ENCODE measurements around the gene DET1.

Gene DET1

GRCh38 chr15:88512078-88512477 is 34.4 kb downstream of the DET1 start:
- no peaks in the 10 kb centered on the region for H3K9me3 ChIP-seq (ENCODE audit: control extremely low read depth in 1 of 5, control insufficient read depth in 4 of 5, insufficient read depth in 2 of 5, low read depth in 1 of 5, low read length in 4 of 5)
- POLR2A ChIA-PET, result no interaction called here
- 93% methylated on average over 3 of the region's 3 CpGs for WGBS (ENCODE audit: insufficient coverage)
- H3K27me3 ChIP-seq (replicated peaks in 2 of 5; ENCODE audit: control insufficient read depth in 4 of 5, insufficient read depth in 5 of 5, low read length in 4 of 5), result no peaks in the 10 kb centered on the region
- H3K4me3 ChIP-seq (ENCODE audit: control insufficient read depth in 1 of 7, extremely low read depth in 1 of 7, insufficient read depth in 4 of 7, low read depth in 2 of 7, low read length in 6 of 7), result no peak overlapping the region
- H3K27ac ChIP-seq (ENCODE audit: insufficient read depth in 1 of 2, low read depth in 1 of 2, low read length in 2 of 2, poor library complexity in 1 of 2, severe bottlenecking in 2 of 2), result no peak overlapping the region
- CTCF ChIA-PET, result no interaction called here
- no peak for DNase-seq
- peaks cover 12 to 34% (median 17%) of the 10 kb centered on the region in 4 experiments for H3K36me3 ChIP-seq (ENCODE audit: control insufficient read depth in 4 of 4, insufficient read depth in 4 of 4, low read length in 3 of 4)
- no peaks in the 10 kb centered on the region for H3K4me1 ChIP-seq (ENCODE audit: control extremely low read depth in 1 of 4, control insufficient read depth in 4 of 4, insufficient read depth in 4 of 4, low read length in 3 of 4)

DNA sequence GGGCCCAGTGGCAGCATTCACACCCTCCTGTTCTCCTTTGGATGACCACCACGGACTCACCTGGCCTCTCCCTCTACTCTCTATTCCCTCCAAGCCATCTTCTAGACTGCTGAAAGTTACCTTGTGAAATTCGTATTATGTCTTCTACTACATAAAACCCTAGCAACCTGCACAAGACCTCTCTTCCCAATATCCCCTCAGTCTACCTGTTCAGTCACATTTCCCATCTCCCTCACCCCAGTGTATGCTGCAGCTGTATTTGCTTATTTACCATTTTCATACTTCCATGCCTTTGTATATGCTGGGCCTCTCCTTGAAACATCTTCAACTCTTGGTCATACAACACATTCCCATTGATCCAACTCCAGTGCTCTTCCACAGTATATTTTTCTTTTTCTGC is 35.3 kb downstream of the DET1 start:
- DNase-seq, result no peak
- no peaks in the 10 kb centered on the region for H3K9me3 ChIP-seq (ENCODE audit: control extremely low read depth in 1 of 5, control insufficient read depth in 4 of 5, insufficient read depth in 2 of 5, low read depth in 1 of 5, low read length in 4 of 5)
- CTCF ChIA-PET, result no interaction called here
- H3K27me3 ChIP-seq (replicated peaks in 2 of 5; ENCODE audit: control insufficient read depth in 4 of 5, insufficient read depth in 5 of 5, low read length in 4 of 5), result no peaks in the 10 kb centered on the region
- no peak overlapping the region for H3K27ac ChIP-seq (ENCODE audit: insufficient read depth in 1 of 2, low read depth in 1 of 2, low read length in 2 of 2, poor library complexity in 1 of 2, severe bottlenecking in 2 of 2)
- POLR2A ChIA-PET, result no interaction called here
- peaks cover 8 to 31% (median 17%) of the 10 kb centered on the region in 4 experiments for H3K36me3 ChIP-seq (ENCODE audit: control insufficient read depth in 4 of 4, insufficient read depth in 4 of 4, low read length in 3 of 4)
- H3K4me1 ChIP-seq (ENCODE audit: control extremely low read depth in 1 of 4, control insufficient read depth in 4 of 4, insufficient read depth in 4 of 4, low read length in 3 of 4), result no peaks in the 10 kb centered on the region
- no peak overlapping the region for H3K4me3 ChIP-seq (ENCODE audit: control insufficient read depth in 1 of 7, extremely low read depth in 1 of 7, insufficient read depth in 4 of 7, low read depth in 2 of 7, low read length in 6 of 7)
- WGBS (ENCODE audit: insufficient coverage), result 100% methylated on average over 2 of the region's 2 CpGs

DNA sequence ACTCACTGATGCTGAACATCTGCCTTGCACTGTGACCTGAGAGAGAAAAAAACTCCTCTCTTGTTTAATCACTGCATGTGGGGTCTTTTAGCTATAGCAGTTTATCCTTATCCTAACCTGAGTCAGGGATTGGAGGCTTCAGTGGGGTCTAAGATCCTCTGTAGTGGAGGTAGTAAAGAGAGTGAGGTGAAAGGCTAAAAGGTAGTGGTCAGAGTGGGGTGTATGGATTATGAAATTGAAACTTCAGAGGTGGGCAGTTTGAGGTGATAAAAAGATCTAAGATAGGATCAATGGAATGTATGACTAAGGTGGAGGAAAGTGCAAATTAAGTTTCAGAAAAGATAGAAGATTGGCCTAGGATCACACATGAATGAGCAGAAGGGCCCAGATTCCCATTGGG is 36.5 kb downstream of the DET1 start:
- Histone ChIP-seq H3K36me3 (ENCODE audit: control insufficient read depth in 4 of 4, insufficient read depth in 4 of 4, low read length in 3 of 4) (peaks cover 8 to 31% (median 17%) of the 10 kb centered on the region in 4 experiments), H3K27ac (ENCODE audit: insufficient read depth in 1 of 2, low read depth in 1 of 2, low read length in 2 of 2, poor library complexity in 1 of 2, severe bottlenecking in 2 of 2) (no peak overlapping the region), H3K4me1 (ENCODE audit: control extremely low read depth in 1 of 4, control insufficient read depth in 4 of 4, insufficient read depth in 4 of 4, low read length in 3 of 4) (no peaks in the 10 kb centered on the region), H3K4me3 (ENCODE audit: control insufficient read depth in 1 of 7, extremely low read depth in 1 of 7, insufficient read depth in 4 of 7, low read depth in 2 of 7, low read length in 6 of 7) (no peak overlapping the region), H3K9me3 (ENCODE audit: control extremely low read depth in 1 of 5, control insufficient read depth in 4 of 5, insufficient read depth in 2 of 5, low read depth in 1 of 5, low read length in 4 of 5) (no peaks in the 10 kb centered on the region), H3K27me3 (replicated peaks in 2 of 5; ENCODE audit: control insufficient read depth in 4 of 5, insufficient read depth in 5 of 5, low read length in 4 of 5) (no peaks in the 10 kb centered on the region)
- CTCF ChIA-PET, result no interaction called here
- POLR2A ChIA-PET, result no interaction called here
- DNase-seq, result no peak

GRCh38 chr15:88509321-88509720 is 37.2 kb downstream of the DET1 start:
- POLR2A ChIA-PET, result no interaction called here
- Histone ChIP-seq H3K27me3 (replicated peaks in 2 of 5; ENCODE audit: control insufficient read depth in 4 of 5, insufficient read depth in 5 of 5, low read length in 4 of 5) (no peaks in the 10 kb centered on the region), H3K27ac (ENCODE audit: insufficient read depth in 1 of 2, low read depth in 1 of 2, low read length in 2 of 2, poor library complexity in 1 of 2, severe bottlenecking in 2 of 2) (no peak overlapping the region), H3K4me1 (ENCODE audit: control extremely low read depth in 1 of 4, control insufficient read depth in 4 of 4, insufficient read depth in 4 of 4, low read length in 3 of 4) (no peaks in the 10 kb centered on the region), H3K4me3 (ENCODE audit: control insufficient read depth in 1 of 7, extremely low read depth in 1 of 7, insufficient read depth in 4 of 7, low read depth in 2 of 7, low read length in 6 of 7) (no peak overlapping the region), H3K9me3 (ENCODE audit: control extremely low read depth in 1 of 5, control insufficient read depth in 4 of 5, insufficient read depth in 2 of 5, low read depth in 1 of 5, low read length in 4 of 5) (no peaks in the 10 kb centered on the region), H3K36me3 (ENCODE audit: control insufficient read depth in 4 of 4, insufficient read depth in 4 of 4, low read length in 3 of 4) (peaks cover 8 to 31% (median 18%) of the 10 kb centered on the region in 4 experiments)
- CTCF ChIA-PET, result no interaction called here
- no peak for DNase-seq
- WGBS (ENCODE audit: insufficient coverage), result 100% methylated on average over 4 of the region's 4 CpGs

- H3K4me3 ChIP-seq (ENCODE audit: control insufficient read depth in 1 of 7, extremely low read depth in 1 of 7, insufficient read depth in 4 of 7, low read depth in 2 of 7, low read length in 6 of 7), result no peak overlapping the region
- peaks cover under 1 to 26% (median 15%) of the 10 kb centered on the region in 4 experiments for H3K36me3 ChIP-seq (ENCODE audit: control insufficient read depth in 4 of 4, insufficient read depth in 4 of 4, low read length in 3 of 4)
- CTCF ChIA-PET, result no interaction called here
- POLR2A ChIA-PET, result no interaction called here
- no peak for DNase-seq
- no peak overlapping the region for H3K27ac ChIP-seq (ENCODE audit: insufficient read depth in 1 of 2, low read depth in 1 of 2, low read length in 2 of 2, poor library complexity in 1 of 2, severe bottlenecking in 2 of 2)
- H3K27me3 ChIP-seq (replicated peaks in 2 of 5; ENCODE audit: control insufficient read depth in 4 of 5, insufficient read depth in 5 of 5, low read length in 4 of 5), result no peaks in the 10 kb centered on the region
- no peaks in the 10 kb centered on the region for H3K4me1 ChIP-seq (ENCODE audit: control extremely low read depth in 1 of 4, control insufficient read depth in 4 of 4, insufficient read depth in 4 of 4, low read length in 3 of 4)
- no peaks in the 10 kb centered on the region for H3K9me3 ChIP-seq (ENCODE audit: control extremely low read depth in 1 of 5, control insufficient read depth in 4 of 5, insufficient read depth in 2 of 5, low read depth in 1 of 5, low read length in 4 of 5)
Measured at GRCh38 chr15:88506628-88507027, 39.9 kb downstream of the DET1 start.

DNA sequence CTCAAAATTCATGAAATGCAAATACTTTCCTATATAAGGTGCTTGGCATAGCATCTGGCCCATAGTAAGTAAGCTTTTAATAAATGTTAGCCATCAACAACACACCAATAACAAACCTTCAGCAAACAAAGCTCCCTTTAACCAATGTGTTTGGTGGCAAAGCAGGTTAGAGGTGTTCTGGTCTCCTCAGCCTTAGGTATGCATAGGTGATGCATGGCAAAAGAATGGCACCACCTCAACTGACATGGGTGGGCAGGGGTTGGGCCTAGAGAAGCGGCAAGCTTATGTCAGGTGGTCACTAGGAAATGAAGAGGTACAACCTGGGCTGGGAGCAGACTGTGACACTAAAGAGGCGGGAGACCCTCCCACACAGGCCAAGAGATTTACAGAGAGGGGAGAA is 40.8 kb downstream of the DET1 start:
- no peaks in the 10 kb centered on the region for H3K27me3 ChIP-seq (replicated peaks in 2 of 5; ENCODE audit: control insufficient read depth in 4 of 5, insufficient read depth in 5 of 5, low read length in 4 of 5)
- DNase-seq, result no peak
- H3K27ac ChIP-seq (ENCODE audit: insufficient read depth in 1 of 2, low read depth in 1 of 2, low read length in 2 of 2, poor library complexity in 1 of 2, severe bottlenecking in 2 of 2), result no peak overlapping the region
- no peaks in the 10 kb centered on the region for H3K4me1 ChIP-seq (ENCODE audit: control extremely low read depth in 1 of 4, control insufficient read depth in 4 of 4, insufficient read depth in 4 of 4, low read length in 3 of 4)
- H3K36me3 ChIP-seq (ENCODE audit: control insufficient read depth in 4 of 4, insufficient read depth in 4 of 4, low read length in 3 of 4), result peaks cover 0 to 21% (median 11%) of the 10 kb centered on the region in 4 experiments
- 100% methylated on average over 2 of the region's 2 CpGs for WGBS (ENCODE audit: insufficient coverage)
- H3K9me3 ChIP-seq (ENCODE audit: control extremely low read depth in 1 of 5, control insufficient read depth in 4 of 5, insufficient read depth in 2 of 5, low read depth in 1 of 5, low read length in 4 of 5), result no peaks in the 10 kb centered on the region
- ChIA-PET CTCF (no interaction called here), POLR2A (no interaction called here)
- no peak overlapping the region for H3K4me3 ChIP-seq (ENCODE audit: control insufficient read depth in 1 of 7, extremely low read depth in 1 of 7, insufficient read depth in 4 of 7, low read depth in 2 of 7, low read length in 6 of 7)

DNA sequence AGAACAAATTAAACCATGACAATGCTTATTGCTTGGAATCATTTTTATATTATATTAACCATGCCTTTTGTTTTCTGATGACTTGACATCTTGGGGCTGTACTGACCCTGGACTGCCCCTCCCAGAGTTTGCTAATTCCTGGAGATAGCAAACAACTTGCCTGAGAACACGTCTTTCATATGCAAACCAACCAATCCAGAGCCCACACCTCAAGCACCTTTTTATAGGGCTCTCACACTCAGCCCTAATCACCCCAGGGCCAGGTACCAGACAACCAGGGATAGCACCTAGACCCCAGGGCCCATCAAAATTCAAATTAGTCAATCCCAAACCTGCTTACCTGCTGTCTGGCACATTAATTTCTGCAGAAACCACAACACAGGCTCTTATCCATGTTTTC is 42.0 kb downstream of the DET1 start:
- WGBS (ENCODE audit: insufficient coverage), result no CpG with 5 or more reads among the region's 1 CpG
- no peaks in the 10 kb centered on the region for H3K9me3 ChIP-seq (ENCODE audit: control extremely low read depth in 1 of 5, control insufficient read depth in 4 of 5, insufficient read depth in 2 of 5, low read depth in 1 of 5, low read length in 4 of 5)
- no peaks in the 10 kb centered on the region for H3K27me3 ChIP-seq (replicated peaks in 2 of 5; ENCODE audit: control insufficient read depth in 4 of 5, insufficient read depth in 5 of 5, low read length in 4 of 5)
- no peak for DNase-seq
- ChIA-PET POLR2A (no interaction called here), CTCF (no interaction called here)
- H3K4me3 ChIP-seq (ENCODE audit: control insufficient read depth in 1 of 7, extremely low read depth in 1 of 7, insufficient read depth in 4 of 7, low read depth in 2 of 7, low read length in 6 of 7), result no peak overlapping the region
- no peak overlapping the region for H3K27ac ChIP-seq (ENCODE audit: insufficient read depth in 1 of 2, low read depth in 1 of 2, low read length in 2 of 2, poor library complexity in 1 of 2, severe bottlenecking in 2 of 2)
- peaks cover 0 to 13% (median 4%) of the 10 kb centered on the region in 4 experiments for H3K36me3 ChIP-seq (ENCODE audit: control insufficient read depth in 4 of 4, insufficient read depth in 4 of 4, low read length in 3 of 4)
- no peaks in the 10 kb centered on the region for H3K4me1 ChIP-seq (ENCODE audit: control extremely low read depth in 1 of 4, control insufficient read depth in 4 of 4, insufficient read depth in 4 of 4, low read length in 3 of 4)

- 89% methylated on average over 3 of the region's 3 CpGs for WGBS (ENCODE audit: insufficient coverage)
- H3K9me3 ChIP-seq (ENCODE audit: control extremely low read depth in 1 of 5, control insufficient read depth in 4 of 5, insufficient read depth in 2 of 5, low read depth in 1 of 5, low read length in 4 of 5), result no peaks in the 10 kb centered on the region
- no peaks in the 10 kb centered on the region for H3K4me1 ChIP-seq (ENCODE audit: control extremely low read depth in 1 of 4, control insufficient read depth in 4 of 4, insufficient read depth in 4 of 4, low read length in 3 of 4)
- no peak overlapping the region for H3K27ac ChIP-seq (ENCODE audit: insufficient read depth in 1 of 2, low read depth in 1 of 2, low read length in 2 of 2, poor library complexity in 1 of 2, severe bottlenecking in 2 of 2)
- H3K27me3 ChIP-seq (replicated peaks in 2 of 5; ENCODE audit: control insufficient read depth in 4 of 5, insufficient read depth in 5 of 5, low read length in 4 of 5), result no peaks in the 10 kb centered on the region
- H3K4me3 ChIP-seq (ENCODE audit: control insufficient read depth in 1 of 7, extremely low read depth in 1 of 7, insufficient read depth in 4 of 7, low read depth in 2 of 7, low read length in 6 of 7), result no peak overlapping the region
- peaks cover 0 to 2% (median 0%) of the 10 kb centered on the region in 4 experiments for H3K36me3 ChIP-seq (ENCODE audit: control insufficient read depth in 4 of 4, insufficient read depth in 4 of 4, low read length in 3 of 4)
- DNase-seq, result no peak
- ChIA-PET CTCF (no interaction called here), POLR2A (no interaction called here)
Measured at GRCh38 chr15:88498996-88499395, 47.5 kb downstream of the DET1 start.

Data from common myeloid progenitor, CD34-positive (primary cell).